HepG2 (cell line): ENCODE results near the gene DPY19L1. TPM values are rescaled to one million over a fixed set of nuclear protein-coding genes. Genes with fewer than 3 reads are reported as not detected.

Experiments
- RERE ChIP-seq: IDR thresholded peaks from 2 replicates; pipeline ENCODE4 v1.6.1; 2016; ENCODE audit warnings: low read depth, missing genetic modification reagents, missing compliant biosample characterization
- SNAPC4 ChIP-seq: sonication (generic); formaldehyde crosslinking; IDR thresholded peaks from 2 replicates; pipeline ENCODE4 v1.4.0; 2020; ENCODE audit warnings: mild to moderate bottlenecking, missing genetic modification reagents
- polyA plus RNA-seq, 8 experiments: library from polyadenylated mRNA; depleted of rRNA in 3 of 8; stranded (reverse) in 7 of 8; unstranded in 1 of 8; fragments of >200 nt; fragmentation: Illumina TruSeq in 4 of 8; extraction: Trizol in 4 of 8; gene quantifications; 2 replicates each; pipeline versions ENCODE4 v1.2.1 to v1.2.3, GENCODE V29; 2011 to 2016; ENCODE audit warnings: low read depth in 4 of 8, missing spikeins in 1 of 8, mixed read lengths in 1 of 8; ENCODE audit not compliant: insufficient read depth in 1 of 8
- total RNA-seq, 5 experiments: library from RNA; depleted of rRNA; stranded (reverse); fragments of >200 nt; fragmentation: Illumina TruSeq; extraction: Trizol; gene quantifications; 2 replicates each; pipeline ENCODE4 v1.2.3, GENCODE V29; 2016; ENCODE audit warnings: low read depth in 1 of 5

Gene DPY19L1
- total and polyA plus RNA-seq, 2 of the 13 experiments (the other 11 are each of a cell fraction or from before 2014, with no cell fraction given) = 18.9 to 32.6 TPM

DNA sequence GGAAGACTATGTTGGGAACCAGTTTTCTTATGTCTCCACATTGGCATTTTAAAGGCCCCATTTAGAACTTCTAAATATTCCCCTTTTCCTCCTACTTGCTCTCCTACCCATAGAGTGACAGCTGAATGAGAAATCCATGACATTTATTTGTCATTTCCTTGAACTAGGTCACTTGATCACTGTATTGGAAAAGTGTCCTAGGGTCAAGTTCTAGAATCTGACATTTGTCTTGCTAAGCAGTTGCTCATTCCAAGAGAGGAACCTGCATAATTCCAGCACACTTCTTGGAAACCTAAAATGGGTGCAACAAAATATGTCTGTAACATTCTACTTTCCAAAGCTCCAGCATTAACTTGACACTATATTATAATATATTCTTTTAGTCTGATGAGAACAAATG, 3.6 kb upstream of the DPY19L1 start (continued):
- TF ChIP-seq SNAPC4 (CRISPR knock-in tag) (no peak), RERE (no peak)
- TF ChIP-seq, all 625 proteins: peak for 0
